Activated CD8-positive, alpha-beta memory T cell treated with anti-CD3 and anti-CD28 coated beads, Interleukin-2, amount 10 ng/mL, durations not matched to agents 7 days and 5 days (primary cell): Measurements from ENCODE around the gene C1orf122. TPM values are rescaled to one million over a fixed set of nuclear protein-coding genes. Genes with fewer than 3 reads are reported as not detected.
"Not testable (repeated sequence)": the region's sequence is repeated elsewhere in the genome, so short reads cannot be mapped to it uniquely, and the experiment has no call there.

Source experiments
- ATAC-seq: fragments of 150-1000 bp; cut with Tn5 transposase; one replicate; pipeline ENCODE4 v1.10.0; 2021; ENCODE audit warnings: moderate library complexity
- CTCF ChIA-PET: fragments of 350-600 bp; sonication (Branson Sonifier 250); formaldehyde crosslinking; loops from one replicate; lab custom pipeline; 2021; ENCODE audit warnings: antibody characterized with exemption; lab: Charles Lee
- DNase-seq: peaks from one replicate; pipeline ENCODE4 v3.0.0-alpha.2; 2020
- H3K27ac Mint-ChIP-seq: one replicate; pipeline ENCODE4 v1.8.0; 2021; ENCODE audit warnings: mild to moderate bottlenecking, mixed read lengths
- H3K27me3 Mint-ChIP-seq: one replicate; pipeline ENCODE4 v1.8.0; 2021; ENCODE audit warnings: mixed read lengths
- H3K36me3 Mint-ChIP-seq: one replicate; pipeline ENCODE4 v1.8.0; 2021; ENCODE audit warnings: mild to moderate bottlenecking, mixed read lengths
- H3K4me1 Mint-ChIP-seq: one replicate; pipeline ENCODE4 v1.8.0; 2021; ENCODE audit warnings: mixed read lengths
- H3K4me3 Mint-ChIP-seq: one replicate; pipeline ENCODE4 v1.8.0; 2021; ENCODE audit warnings: mild to moderate bottlenecking, moderate library complexity, mixed read lengths
- H3K9me3 Mint-ChIP-seq: one replicate; pipeline ENCODE4 v1.8.0; 2022; ENCODE audit warnings: low read depth, mixed read lengths
- total RNA-seq, 2 experiments: library from RNA; stranded (reverse); gene quantifications; one replicate each; pipeline ENCODE4 v1.2.3, GENCODE V29; 2021

Gene C1orf122
- total RNA-seq: 10 to 100 TPM; 19.8 to 21.9 TPM

- peaks cover 34% of the 10 kb centered on the region for H3K36me3 Mint-ChIP-seq
- peak within 1 kb of the TSS; percentile 87 for H3K4me3 Mint-ChIP-seq
- H3K27ac Mint-ChIP-seq: peak within 1 kb of the TSS; percentile 88
- no peaks in the 10 kb centered on the region for H3K9me3 Mint-ChIP-seq
- CTCF ChIA-PET: interaction anchor here (0.9 to 4.2 kb wide), 11 partner anchors 10 to 206 kb away, joined by 3 to 38 read pairs (median 3); partner anchors contain the start of gene MTF1
- H3K27me3 Mint-ChIP-seq: no peaks in the 10 kb centered on the region
- ATAC-seq: peak; percentile 92
- peak; percentile 95 for DNase-seq
- H3K4me1 Mint-ChIP-seq: peaks cover 27% of the 10 kb centered on the region
Measured at GRCh38 chr1:37807555-37808368, at the start of gene C1orf122, which contains the start of gene YRDC. Gene C1orf122, plus strand, starts transcription at chr1:37807790. Its CDS starts 615 bp downstream, at chr1:37808405. Gene YRDC, minus strand, starts transcription at chr1:37808208. Its CDS starts 28 bp downstream, at chr1:37808180.

- ATAC-seq: no peak
- no peaks in the 10 kb centered on the region for H3K36me3 Mint-ChIP-seq
- H3K9me3 Mint-ChIP-seq: no peaks in the 10 kb centered on the region
Measured at GRCh38 chr1:37759451-37759850, 48.1 kb upstream of the C1orf122 start.

GRCh38 chr1:37761416-37762095 is 46.0 kb upstream of the C1orf122 start:
- Mint-ChIP-seq H3K4me3 (no peak overlapping the region), H3K9me3 (no peaks in the 10 kb centered on the region), H3K27ac (no peak overlapping the region), H3K4me1 (peaks cover 5% of the 10 kb centered on the region), H3K36me3 (no peaks in the 10 kb centered on the region), H3K27me3 (peaks cover 42% of the 10 kb centered on the region)
- DNase-seq (no peak), ATAC-seq (no peak)
- CTCF ChIA-PET: no interaction called here

More at GRCh38 chr1:37759451-37759850, 48.1 kb upstream of the C1orf122 start:
- Mint-ChIP-seq H3K27me3 (peaks cover 21% of the 10 kb centered on the region), H3K4me3 (no peak overlapping the region), H3K4me1 (peaks cover 4% of the 10 kb centered on the region), H3K27ac (no peak overlapping the region)
- CTCF ChIA-PET: no interaction called here
- DNase-seq: no peak

- ATAC-seq (no peak), DNase-seq (no peak)
- Mint-ChIP-seq H3K27ac (no peak overlapping the region), H3K9me3 (no peaks in the 10 kb centered on the region), H3K36me3 (no peaks in the 10 kb centered on the region), H3K4me1 (peaks cover 5% of the 10 kb centered on the region), H3K27me3 (peaks cover 51% of the 10 kb centered on the region), H3K4me3 (no peak overlapping the region)
- CTCF ChIA-PET: no interaction called here
Measured at GRCh38 chr1:37762516-37762915, 45.1 kb upstream of the C1orf122 start.

GRCh38 chr1:37763791-37764413 is 43.7 kb upstream of the C1orf122 start:
- no peaks in the 10 kb centered on the region for H3K36me3 Mint-ChIP-seq
- peaks cover 63% of the 10 kb centered on the region for H3K27me3 Mint-ChIP-seq
- H3K9me3 Mint-ChIP-seq: no peaks in the 10 kb centered on the region
- H3K4me1 Mint-ChIP-seq: peaks cover 5% of the 10 kb centered on the region
- H3K27ac Mint-ChIP-seq: no peak overlapping the region
- DNase-seq (no peak), ATAC-seq (no peak)
- CTCF ChIA-PET: no interaction called here
- H3K4me3 Mint-ChIP-seq: no peak overlapping the region

GRCh38 chr1:37764414-37764825 is 43.2 kb upstream of the C1orf122 start:
- H3K36me3 Mint-ChIP-seq: no peaks in the 10 kb centered on the region
- DNase-seq (peak; percentile 63), ATAC-seq (peak; percentile 65)
- H3K4me3 Mint-ChIP-seq: no peak overlapping the region
- H3K27me3 Mint-ChIP-seq: peaks cover 67% of the 10 kb centered on the region
- peaks cover 5% of the 10 kb centered on the region for H3K4me1 Mint-ChIP-seq
- H3K9me3 Mint-ChIP-seq: no peaks in the 10 kb centered on the region
- H3K27ac Mint-ChIP-seq: no peak overlapping the region
- CTCF ChIA-PET: no interaction called here

GRCh38 chr1:37764888-37765441 is 42.6 kb upstream of the C1orf122 start, which contains the start of gene EPHA10:
Gene EPHA10, minus strand, starts transcription at chr1:37765120. Its CDS starts 54 bp downstream, at chr1:37765066.
- ATAC-seq (no peak), DNase-seq (no peak)
- Mint-ChIP-seq H3K4me1 (peaks cover 5% of the 10 kb centered on the region), H3K27ac (no peak within 1 kb of the TSS), H3K9me3 (no peaks in the 10 kb centered on the region), H3K27me3 (peaks cover 70% of the 10 kb centered on the region), H3K36me3 (no peaks in the 10 kb centered on the region), H3K4me3 (no peak within 1 kb of the TSS)
- CTCF ChIA-PET: no interaction called here

GRCh38 chr1:37765916-37766664 is 41.5 kb upstream of the C1orf122 start:
- Mint-ChIP-seq H3K27me3 (peaks cover 78% of the 10 kb centered on the region), H3K4me1 (peaks cover 5% of the 10 kb centered on the region), H3K9me3 (no peaks in the 10 kb centered on the region), H3K36me3 (no peaks in the 10 kb centered on the region), H3K27ac (no peak overlapping the region), H3K4me3 (no peak overlapping the region)
- no peak for DNase-seq
- no peak for ATAC-seq
- CTCF ChIA-PET: interaction anchor here (1.0 kb wide), 1 partner anchor 27 kb away, joined by 3 read pairs; no protein-coding TSS in a partner anchor

GRCh38 chr1:37767488-37767887 is 40.1 kb upstream of the C1orf122 start:
- Mint-ChIP-seq H3K27me3 (peaks cover 77% of the 10 kb centered on the region), H3K27ac (no peak overlapping the region), H3K4me3 (no peak overlapping the region)

GRCh38 chr1:37771440-37771839 is 36.1 kb upstream of the C1orf122 start:
- H3K27me3 Mint-ChIP-seq: peaks cover 47% of the 10 kb centered on the region
- H3K4me3 Mint-ChIP-seq, H3K4me1 Mint-ChIP-seq, ATAC-seq, H3K36me3 Mint-ChIP-seq, DNase-seq, CTCF ChIA-PET, H3K9me3 Mint-ChIP-seq, H3K27ac Mint-ChIP-seq: not testable (repeated sequence)

More at GRCh38 chr1:37767488-37767887, 40.1 kb upstream of the C1orf122 start:
- Mint-ChIP-seq H3K9me3 (no peaks in the 10 kb centered on the region), H3K36me3 (no peaks in the 10 kb centered on the region), H3K4me1 (peaks cover 5% of the 10 kb centered on the region)
- CTCF ChIA-PET: no interaction called here
- DNase-seq: no peak
- ATAC-seq: no peak

- H3K9me3 Mint-ChIP-seq: no peaks in the 10 kb centered on the region
- no peak for DNase-seq
- no peak for ATAC-seq
- H3K36me3 Mint-ChIP-seq: no peaks in the 10 kb centered on the region
- H3K4me1 Mint-ChIP-seq: no peaks in the 10 kb centered on the region
- H3K27me3 Mint-ChIP-seq: peaks cover 17% of the 10 kb centered on the region
- no peak overlapping the region for H3K4me3 Mint-ChIP-seq
- CTCF ChIA-PET: no interaction called here
- H3K27ac Mint-ChIP-seq: no peak overlapping the region
Measured at GRCh38 chr1:37776946-37777516, 30.6 kb upstream of the C1orf122 start.

- no peaks in the 10 kb centered on the region for H3K4me1 Mint-ChIP-seq
- no peak for ATAC-seq
- no peaks in the 10 kb centered on the region for H3K36me3 Mint-ChIP-seq
- no peaks in the 10 kb centered on the region for H3K9me3 Mint-ChIP-seq
- no peak overlapping the region for H3K27ac Mint-ChIP-seq
- H3K4me3 Mint-ChIP-seq: no peak overlapping the region
- peaks cover 18% of the 10 kb centered on the region for H3K27me3 Mint-ChIP-seq
- DNase-seq: no peak
- CTCF ChIA-PET: no interaction called here
Measured at GRCh38 chr1:37778654-37779053, 28.9 kb upstream of the C1orf122 start.
